Activated naive CD8-positive, alpha-beta T cell (primary cell): ENCODE results near the gene CATSPER1.
"Not testable (repeated sequence)": the region's sequence is repeated elsewhere in the genome, so short reads cannot be mapped to it uniquely, and the experiment has no call there.

Experiments
- H3K27ac Mint-ChIP-seq: one replicate; pipeline ENCODE4 v1.8.0; 2021; ENCODE audit warnings: mixed read lengths
- H3K27me3 Mint-ChIP-seq: one replicate; pipeline ENCODE4 v1.8.0; 2021; ENCODE audit warnings: mixed read lengths
- H3K36me3 Mint-ChIP-seq: one replicate; pipeline ENCODE4 v1.8.0; 2021; ENCODE audit warnings: mixed read lengths
- H3K4me1 Mint-ChIP-seq: one replicate; pipeline ENCODE4 v1.8.0; 2021; ENCODE audit warnings: low read depth, mixed read lengths
- H3K4me3 Mint-ChIP-seq: one replicate; pipeline ENCODE4 v1.8.0; 2021; ENCODE audit warnings: mild to moderate bottlenecking, mixed read lengths
- H3K9me3 Mint-ChIP-seq: one replicate; pipeline ENCODE4 v1.8.0; 2021; ENCODE audit warnings: low read depth, mixed read lengths

The CATSPER1 gene

DNA sequence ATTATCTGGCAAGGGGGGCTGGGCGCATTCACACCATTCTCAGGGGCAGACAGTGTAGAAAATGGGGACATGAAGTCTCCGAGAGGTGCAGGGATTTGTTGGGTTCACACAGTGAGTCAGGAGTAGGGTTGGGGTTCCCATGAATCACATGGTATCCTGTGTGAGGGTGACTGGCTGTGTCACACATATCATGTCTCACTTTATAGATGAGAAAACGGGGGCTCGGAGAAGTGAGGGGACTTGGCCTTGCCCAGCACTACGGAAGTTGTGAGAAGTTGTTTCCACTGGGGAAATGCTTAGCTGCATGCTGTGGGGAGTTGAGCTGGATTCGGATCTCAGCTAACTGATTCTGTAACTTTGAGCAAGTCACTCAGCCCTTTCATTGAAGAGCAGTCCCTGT is 18.5 kb upstream of the CATSPER1 start:
- Mint-ChIP-seq H3K27ac (no peak overlapping the region), H3K4me1 (peaks cover 16% of the 10 kb centered on the region), H3K36me3 (no peaks in the 10 kb centered on the region), H3K9me3 (no peaks in the 10 kb centered on the region), H3K27me3 (peaks cover 2% of the 10 kb centered on the region), H3K4me3 (peak overlapping the region; percentile 31)

DNA sequence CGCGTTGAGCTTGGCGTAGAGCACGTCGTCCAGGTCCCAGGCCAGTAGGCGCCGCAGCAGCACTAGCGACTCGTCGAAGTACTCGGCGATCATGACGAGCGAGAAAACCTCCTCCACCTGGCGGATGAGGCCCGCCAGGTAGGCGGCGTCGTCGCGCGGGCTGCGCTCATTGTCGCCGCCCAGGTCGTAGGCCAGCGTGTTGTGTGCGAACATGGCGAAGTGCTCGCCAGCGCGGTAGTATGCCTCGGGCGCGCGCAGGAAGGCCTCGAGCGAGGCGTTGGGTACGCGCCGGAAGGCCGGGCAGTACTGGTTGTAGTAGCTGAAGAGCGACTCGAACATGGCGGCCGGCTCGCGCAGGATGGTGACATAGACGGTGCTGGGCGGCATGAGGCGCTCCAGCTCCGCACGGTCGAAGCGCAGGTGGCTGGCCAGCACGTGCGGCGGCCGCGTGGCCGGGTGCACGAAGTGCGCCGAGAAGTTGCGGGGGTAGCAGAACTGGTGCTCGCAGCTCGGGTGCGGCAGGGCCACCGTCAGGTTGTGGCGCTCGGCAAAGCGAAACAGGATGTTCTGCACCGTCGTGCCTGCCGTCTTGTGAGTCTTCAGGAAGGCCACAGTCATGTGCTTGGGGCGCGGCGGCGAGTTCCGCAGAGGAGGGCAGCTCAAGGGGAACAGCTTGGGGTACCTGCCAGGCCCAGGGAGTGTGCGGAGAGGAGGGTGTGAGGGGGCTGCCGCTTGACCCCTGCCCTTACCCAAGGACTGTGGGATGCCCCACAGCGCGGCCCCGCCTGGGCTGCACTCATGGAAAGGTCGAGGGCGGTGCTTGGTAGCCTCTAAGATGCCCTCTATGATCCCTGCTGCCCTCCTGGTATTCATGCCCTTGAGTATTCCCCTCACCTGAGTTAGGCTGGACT is 17.0 kb upstream of the CATSPER1 start:
- Mint-ChIP-seq H3K9me3 (no peaks in the 10 kb centered on the region), H3K36me3 (no peaks in the 10 kb centered on the region), H3K4me3 (no peak overlapping the region), H3K27me3 (no peaks in the 10 kb centered on the region), H3K27ac (no peak overlapping the region), H3K4me1 (peaks cover 11% of the 10 kb centered on the region)

DNA sequence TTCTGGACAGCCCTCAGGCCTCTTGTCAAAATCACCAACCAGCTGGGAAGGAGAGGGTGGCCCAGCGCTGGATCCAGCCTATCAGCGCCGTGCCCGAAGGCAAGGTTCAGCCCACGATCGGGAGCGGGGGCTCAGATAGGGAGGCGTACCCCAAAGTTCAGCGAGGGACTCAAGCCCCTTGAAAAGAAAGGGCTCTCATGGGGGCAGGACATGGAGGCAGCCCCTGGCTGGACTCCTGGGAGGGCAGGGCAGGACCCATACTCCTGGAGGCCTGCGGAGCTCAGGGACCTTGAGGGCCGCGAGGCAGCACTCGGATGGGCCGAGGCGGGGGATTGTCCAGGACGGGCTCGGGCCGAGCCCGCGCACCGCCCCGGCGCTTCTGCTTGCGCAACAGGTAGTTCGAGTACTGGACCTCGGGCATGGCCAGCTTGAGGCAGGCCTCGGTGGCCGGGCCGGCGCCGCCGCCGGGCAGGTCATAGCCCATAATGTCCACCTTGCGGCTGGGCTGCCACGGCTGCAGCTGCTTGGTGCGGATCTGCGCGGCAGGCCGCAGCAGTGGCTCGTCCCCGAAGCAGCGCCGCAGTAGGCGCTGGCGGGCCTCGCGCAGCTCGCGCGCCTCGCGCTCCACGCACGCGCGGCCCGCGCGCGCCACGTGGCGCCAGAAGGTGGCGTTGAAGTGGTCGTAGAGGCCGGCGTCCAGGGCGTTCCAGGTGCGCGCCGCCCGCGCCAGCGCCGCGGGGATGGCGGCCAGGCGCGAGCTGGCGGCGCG is 16.1 kb upstream of the CATSPER1 start:
- H3K9me3 Mint-ChIP-seq = no peaks in the 10 kb centered on the region
- H3K4me1 Mint-ChIP-seq = peaks cover 11% of the 10 kb centered on the region
- H3K27me3 Mint-ChIP-seq = no peaks in the 10 kb centered on the region
- no peaks in the 10 kb centered on the region for H3K36me3 Mint-ChIP-seq
- no peak overlapping the region for H3K27ac Mint-ChIP-seq
- no peak overlapping the region for H3K4me3 Mint-ChIP-seq

DNA sequence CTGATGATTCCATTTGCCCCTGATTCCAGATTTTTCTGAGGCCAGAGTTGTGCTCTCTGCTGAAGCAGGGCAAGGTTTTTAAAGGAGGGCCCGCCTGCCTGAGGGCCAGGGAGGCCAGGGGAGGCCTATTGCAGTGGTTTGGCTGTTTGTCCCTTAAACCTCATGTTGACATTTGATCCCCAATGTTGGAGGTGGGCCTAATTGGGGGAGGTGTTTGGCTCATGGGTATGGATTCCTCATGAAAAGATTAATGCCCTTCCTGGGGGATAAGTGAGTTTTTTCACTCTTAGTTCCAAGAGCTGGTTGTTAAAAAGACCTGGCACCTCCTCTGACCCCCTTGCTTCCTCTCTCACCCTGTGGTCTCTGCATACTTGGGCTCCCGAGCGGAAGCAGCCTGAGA is 13.5 kb upstream of the CATSPER1 start:
- Mint-ChIP-seq H3K9me3 (no peaks in the 10 kb centered on the region), H3K36me3 (no peaks in the 10 kb centered on the region), H3K4me3 (no peak overlapping the region), H3K27ac (no peak overlapping the region), H3K4me1 (peaks cover 3% of the 10 kb centered on the region), H3K27me3 (peaks cover 2% of the 10 kb centered on the region)

DNA sequence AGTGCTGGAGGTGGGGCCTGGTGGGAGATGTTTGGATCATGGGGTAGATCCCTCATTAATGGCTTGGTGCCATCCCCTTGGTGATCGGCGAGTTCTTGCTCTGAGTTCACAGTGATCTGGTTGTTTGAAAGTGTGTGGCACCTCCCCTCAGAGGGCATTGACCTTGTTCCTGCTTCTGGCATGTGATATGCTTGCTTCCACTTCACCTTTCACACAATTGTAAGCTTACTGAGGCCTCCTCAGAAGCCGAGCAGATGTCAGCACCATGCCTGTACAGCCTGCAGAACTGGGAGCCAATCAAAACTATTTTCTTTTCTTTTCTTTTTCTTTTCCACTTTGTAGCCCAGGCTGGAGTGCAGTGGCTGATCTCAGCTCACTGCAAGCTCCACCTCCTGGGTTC is 11.0 kb upstream of the CATSPER1 start:
- Mint-ChIP-seq H3K36me3 (no peaks in the 10 kb centered on the region), H3K27me3 (peaks cover 2% of the 10 kb centered on the region), H3K27ac (no peak overlapping the region), H3K4me1 (no peaks in the 10 kb centered on the region), H3K4me3 (no peak overlapping the region), H3K9me3 (no peaks in the 10 kb centered on the region)

DNA sequence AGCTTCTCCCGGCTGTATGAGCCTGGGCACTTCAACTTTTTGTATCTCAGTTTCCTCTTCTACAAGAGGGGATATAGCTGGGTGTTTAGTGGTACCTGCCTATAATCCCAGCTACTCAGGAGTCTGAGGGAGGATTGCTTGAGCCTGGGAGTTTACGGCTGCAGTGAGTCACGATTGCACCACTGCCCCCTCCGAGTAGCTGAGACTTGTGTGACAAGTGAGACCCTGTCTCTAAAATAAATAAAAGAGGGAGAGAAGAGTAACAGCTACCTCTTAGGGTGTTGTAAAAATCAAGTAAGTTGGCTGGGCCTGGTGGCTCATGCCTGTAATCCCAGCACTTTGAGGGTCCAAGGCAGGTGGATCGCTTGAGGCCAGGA is 10.0 kb upstream of the CATSPER1 start:
- Mint-ChIP-seq H3K9me3 (no peaks in the 10 kb centered on the region), H3K4me1 (no peaks in the 10 kb centered on the region), H3K27me3 (peaks cover 2% of the 10 kb centered on the region), H3K36me3 (no peaks in the 10 kb centered on the region), H3K27ac (no peak overlapping the region), H3K4me3 (no peak overlapping the region)

DNA sequence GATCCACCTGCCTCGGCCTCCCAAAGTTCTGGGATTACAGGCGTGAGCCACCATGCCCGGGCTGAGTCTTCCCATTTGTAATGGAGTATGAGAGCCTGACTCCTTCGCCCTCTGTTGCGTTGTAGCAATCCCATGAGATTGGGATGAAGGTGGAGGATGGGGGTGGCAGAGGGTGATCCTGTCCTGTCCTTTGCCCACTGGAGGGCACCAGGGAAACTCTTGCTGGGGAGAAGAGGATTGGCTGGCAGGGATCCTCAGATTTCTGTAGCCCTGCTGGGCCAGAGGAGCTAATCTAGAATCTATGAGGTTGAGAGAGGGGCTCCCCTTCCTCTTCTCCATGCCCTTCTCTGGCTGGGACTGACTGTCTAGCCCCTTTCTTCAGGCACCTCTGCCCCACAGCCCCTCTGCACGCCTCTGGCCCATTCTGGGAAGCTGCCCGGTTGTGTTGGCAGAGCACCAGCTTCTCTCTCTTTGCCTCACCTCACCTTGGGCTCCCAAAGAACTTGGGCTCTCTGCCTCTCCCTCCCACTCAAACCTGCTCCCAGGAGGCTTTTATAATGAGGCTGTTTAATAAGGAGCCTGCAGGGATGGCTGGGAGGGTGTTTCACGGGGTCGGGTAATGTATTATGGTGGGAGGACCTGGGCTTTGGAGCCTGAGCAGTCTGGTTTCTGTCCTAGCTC is 9.5 kb upstream of the CATSPER1 start:
- Mint-ChIP-seq H3K9me3 (no peaks in the 10 kb centered on the region), H3K4me3 (no peak overlapping the region), H3K27me3 (peaks cover 2% of the 10 kb centered on the region), H3K36me3 (no peaks in the 10 kb centered on the region), H3K27ac (no peak overlapping the region), H3K4me1 (no peaks in the 10 kb centered on the region)

DNA sequence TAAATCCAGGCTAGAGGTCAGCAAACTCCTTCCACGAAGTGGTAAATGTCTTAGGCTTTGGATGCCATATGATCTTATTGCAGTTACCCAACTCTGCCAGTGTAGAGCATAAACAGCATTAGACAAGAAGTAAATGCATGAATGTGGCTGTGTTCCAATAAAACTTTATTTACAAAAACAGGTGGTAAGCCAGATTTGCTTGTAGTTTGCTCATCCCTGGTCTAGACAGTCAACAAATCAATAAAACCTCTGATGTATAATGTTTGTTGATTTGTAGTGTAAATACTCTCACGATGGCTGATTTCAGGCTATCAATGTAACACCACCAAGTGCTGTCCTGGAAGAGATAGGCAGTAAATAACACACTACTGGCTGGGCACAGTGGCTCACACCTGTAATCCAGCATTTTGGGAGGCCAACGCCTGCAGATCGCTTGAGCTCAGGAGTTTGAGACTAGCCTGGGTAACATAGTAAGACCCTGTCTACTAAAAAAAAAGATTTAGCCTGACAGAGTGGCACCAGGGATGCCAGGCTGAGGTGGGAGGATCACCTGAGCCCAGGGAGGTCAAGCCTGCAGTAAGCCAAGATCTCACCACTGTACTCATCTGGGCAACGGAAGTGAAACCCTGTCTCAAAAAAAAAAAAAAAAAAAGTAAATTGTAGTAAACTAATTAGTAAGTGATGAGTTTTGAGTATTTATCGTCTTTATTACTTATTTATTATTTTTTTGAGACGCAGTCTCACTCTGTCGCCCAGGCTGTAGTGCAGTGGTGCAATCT is 6.9 kb upstream of the CATSPER1 start:
- H3K9me3 Mint-ChIP-seq = no peaks in the 10 kb centered on the region
- no peak overlapping the region for H3K4me3 Mint-ChIP-seq
- no peaks in the 10 kb centered on the region for H3K36me3 Mint-ChIP-seq
- no peak overlapping the region for H3K27ac Mint-ChIP-seq
- no peaks in the 10 kb centered on the region for H3K4me1 Mint-ChIP-seq
- peaks cover 2% of the 10 kb centered on the region for H3K27me3 Mint-ChIP-seq

DNA sequence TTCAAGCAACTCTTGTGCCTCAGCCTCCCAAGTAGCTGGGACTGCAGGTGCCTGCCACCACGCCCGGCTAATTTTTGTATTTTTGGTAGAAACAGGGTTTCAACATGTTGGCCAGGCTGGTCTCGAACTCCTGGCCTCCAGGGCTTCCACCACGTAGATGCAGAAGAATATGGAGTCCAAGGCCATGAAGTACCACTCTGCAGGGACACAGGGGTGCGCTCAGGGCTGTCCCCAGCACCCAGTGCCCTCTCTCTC is 3.2 kb downstream of the CATSPER1 start:
- not testable (repeated sequence) for H3K27ac Mint-ChIP-seq, H3K4me3 Mint-ChIP-seq, H3K27me3 Mint-ChIP-seq, H3K4me1 Mint-ChIP-seq, H3K9me3 Mint-ChIP-seq, H3K36me3 Mint-ChIP-seq

DNA sequence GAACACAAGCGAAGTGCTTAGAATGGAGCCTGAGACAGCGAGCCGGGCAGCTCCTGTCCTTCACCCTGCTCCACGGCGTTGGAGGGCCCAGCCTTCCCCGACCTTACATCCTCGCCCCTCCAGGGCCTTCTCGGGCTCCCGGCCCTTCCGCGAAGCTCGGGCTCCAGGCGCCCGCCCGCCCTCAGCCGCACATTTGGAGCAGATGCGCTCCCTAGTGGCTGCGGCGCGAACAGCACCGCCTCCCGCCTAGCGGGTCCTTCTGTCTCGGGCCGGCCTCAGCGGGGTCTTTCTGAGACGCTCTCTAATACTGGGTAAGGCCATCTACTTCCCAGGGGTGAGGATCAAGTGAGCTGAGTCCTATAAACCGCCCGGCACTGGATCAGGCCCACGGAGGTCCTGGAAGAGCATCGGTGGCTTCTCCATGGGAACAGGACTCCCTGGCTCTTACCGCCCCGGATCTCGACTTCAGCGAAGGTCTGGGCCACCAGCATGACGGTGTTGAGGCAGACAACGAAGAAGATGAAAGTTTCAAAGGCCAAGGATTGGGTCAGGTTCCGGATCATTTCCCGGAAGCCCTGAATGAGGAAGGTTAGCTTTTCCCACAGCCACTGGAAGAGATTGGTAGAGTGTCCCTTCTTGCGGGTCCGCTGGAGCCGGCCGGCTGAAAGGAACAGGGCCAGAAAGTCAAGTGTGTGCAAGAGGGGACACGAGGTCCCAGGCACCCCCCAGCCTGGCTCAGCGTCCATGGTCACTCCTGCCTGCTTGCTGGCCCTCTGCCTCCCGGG is 3.7 kb downstream of the CATSPER1 start:
- Mint-ChIP-seq H3K4me3 (peak overlapping the region; percentile 44), H3K9me3 (no peaks in the 10 kb centered on the region), H3K4me1 (peaks cover 10% of the 10 kb centered on the region), H3K27ac (peak overlapping the region; percentile 50), H3K27me3 (no peaks in the 10 kb centered on the region), H3K36me3 (no peaks in the 10 kb centered on the region)

DNA sequence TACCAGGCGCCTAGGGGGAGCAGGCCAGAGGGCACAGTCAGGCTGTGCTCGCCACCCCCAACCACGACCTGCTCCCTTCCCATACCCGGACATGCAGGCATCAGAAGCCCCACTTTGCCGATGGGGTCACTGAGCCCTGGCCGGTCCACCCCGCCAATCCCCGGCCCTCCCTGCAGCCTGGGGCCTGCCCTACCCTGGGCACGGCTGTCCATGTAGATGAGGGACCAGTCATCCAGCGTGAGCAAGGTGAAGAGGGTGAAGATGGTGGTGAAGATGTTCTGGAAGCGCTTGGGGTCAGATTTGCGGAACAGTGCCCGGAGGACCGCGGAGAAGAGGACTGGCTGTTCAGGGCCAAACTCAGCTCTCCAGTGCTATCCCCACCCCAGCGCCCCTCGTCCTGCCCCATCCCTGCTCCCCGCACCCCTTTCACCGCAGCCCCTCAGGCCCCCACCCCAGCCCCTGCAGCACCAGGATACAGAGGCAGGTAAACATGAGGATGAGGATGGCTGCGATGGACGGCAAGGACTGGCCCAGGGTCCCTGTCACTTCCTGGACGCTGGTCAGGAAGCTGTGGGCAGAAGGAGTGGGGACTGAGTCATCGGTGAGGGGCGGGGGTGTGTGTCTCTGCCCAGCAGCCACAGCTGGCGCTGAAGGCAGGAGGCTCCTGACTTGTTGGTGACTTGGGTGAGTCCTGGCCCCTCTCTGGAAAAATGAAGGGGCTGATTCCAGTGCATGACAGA is 5.5 kb downstream of the CATSPER1 start:
- H3K27me3 Mint-ChIP-seq = no peaks in the 10 kb centered on the region
- no peaks in the 10 kb centered on the region for H3K36me3 Mint-ChIP-seq
- no peaks in the 10 kb centered on the region for H3K9me3 Mint-ChIP-seq
- H3K27ac Mint-ChIP-seq = no peak overlapping the region
- no peak overlapping the region for H3K4me3 Mint-ChIP-seq
- H3K4me1 Mint-ChIP-seq = peaks cover 14% of the 10 kb centered on the region

DNA sequence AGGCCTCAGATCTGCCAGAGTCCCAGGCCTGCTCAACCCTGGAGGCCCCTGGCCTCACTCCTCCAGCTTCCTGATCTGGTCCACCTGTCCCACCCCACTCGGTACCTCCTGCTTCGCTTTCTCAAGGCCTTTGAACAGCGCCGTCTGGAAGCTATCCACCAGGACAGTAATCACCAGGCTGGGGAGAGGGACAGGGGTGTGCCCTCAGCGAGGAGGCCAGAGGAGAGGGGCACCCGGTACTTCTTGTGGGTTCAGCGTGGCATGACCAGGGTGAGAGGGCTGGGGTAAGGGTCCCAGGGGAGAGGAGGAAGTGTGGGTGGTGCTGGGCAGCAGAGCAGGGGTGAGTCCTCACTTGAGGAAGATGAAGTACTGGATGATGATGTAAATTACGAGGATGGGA is 6.1 kb downstream of the CATSPER1 start:
- Mint-ChIP-seq H3K4me3 (no peak overlapping the region), H3K27ac (no peak overlapping the region), H3K4me1 (peaks cover 14% of the 10 kb centered on the region), H3K36me3 (no peaks in the 10 kb centered on the region), H3K9me3 (no peaks in the 10 kb centered on the region), H3K27me3 (no peaks in the 10 kb centered on the region)

DNA sequence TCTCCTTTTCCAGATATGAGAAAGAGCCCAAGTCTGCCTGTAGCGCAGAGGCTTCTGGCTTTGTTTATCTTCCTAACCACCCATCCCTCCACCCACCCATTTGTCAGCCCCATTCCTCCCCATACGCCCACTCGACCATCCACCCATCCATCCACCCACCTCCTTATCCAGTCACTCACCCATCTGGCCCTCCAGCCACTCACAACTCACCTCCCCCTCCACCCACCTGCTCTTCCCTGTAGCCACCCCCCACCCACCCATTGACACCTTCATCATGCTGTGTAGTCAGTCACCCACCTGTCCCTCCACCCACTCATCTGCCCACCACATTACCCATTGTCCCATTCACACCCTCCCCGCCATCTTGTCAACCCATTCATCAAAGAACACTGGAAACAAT is 9.0 kb downstream of the CATSPER1 start:
- Mint-ChIP-seq H3K36me3 (no peaks in the 10 kb centered on the region), H3K27me3 (peaks cover 2% of the 10 kb centered on the region), H3K4me1 (peaks cover 10% of the 10 kb centered on the region), H3K9me3 (no peaks in the 10 kb centered on the region), H3K27ac (no peak overlapping the region), H3K4me3 (no peak overlapping the region)

DNA sequence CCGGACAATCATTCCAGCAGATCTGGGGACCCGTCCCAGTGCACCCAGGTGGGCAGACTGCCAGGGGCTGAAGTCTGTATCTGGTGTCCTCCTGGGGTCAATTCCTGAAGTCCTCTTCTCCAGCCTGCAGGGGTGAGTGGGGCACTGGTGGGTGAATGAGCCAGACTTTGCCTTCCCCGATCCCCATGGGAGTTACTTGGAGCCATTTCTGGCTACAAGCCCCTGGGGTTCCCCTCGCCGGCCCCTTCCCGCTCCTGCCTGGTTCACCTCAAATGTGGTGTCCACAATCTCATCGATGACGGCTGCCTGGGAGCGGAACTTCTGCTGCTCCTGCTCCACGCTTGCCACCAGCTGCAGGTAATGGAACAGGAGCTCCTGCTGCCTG is 9.5 kb downstream of the CATSPER1 start:
- no peaks in the 10 kb centered on the region for H3K9me3 Mint-ChIP-seq
- no peak overlapping the region for H3K4me3 Mint-ChIP-seq
- peaks cover 2% of the 10 kb centered on the region for H3K27me3 Mint-ChIP-seq
- peaks cover 10% of the 10 kb centered on the region for H3K4me1 Mint-ChIP-seq
- no peaks in the 10 kb centered on the region for H3K36me3 Mint-ChIP-seq
- H3K27ac Mint-ChIP-seq = no peak overlapping the region
